ENCODE results near the gene MITF. TPM values are rescaled to one million over a fixed set of nuclear protein-coding genes. Genes with fewer than 3 reads are reported as not detected.

Gene MITF
- total and polyA plus RNA-seq, 8 donors: 3.5 to 61.3 (median 15.5) TPM

GRCh38 chr3:69747511-69748258 is 8.4 kb downstream of the MITF start:
- 52 to 74% (median 63%) methylated on average over 2 of the region's 2 CpGs for WGBS, 5 donors
- intact Hi-C loops (cut with DNase I; ENCODE audit: low total_unique reads): no loop called here
- DNase-seq: no peak
- Histone ChIP-seq H3K36me3 (no peaks in the 10 kb centered on the region), H3K27me3 (no peaks in the 10 kb centered on the region), H3K27ac (peak overlapping the region in 3 of 5 donors; percentile 52 to 67 (median 65)), H3K4me3 (no peak overlapping the region), H3K4me1 (peaks cover 10 to 85% (median 54%) of the 10 kb centered on the region in 4 donors), H3K9me3 (peaks cover 0 to 2% (median 0%) of the 10 kb centered on the region in 4 donors)
- TF ChIP-seq POLR2AphosphoS5 (IDR thresholded peaks at IDR 0.05) (no peak), CTCF (IDR thresholded peaks at IDR 0.05) (no peak), POLR2A (IDR thresholded peaks at IDR 0.05) (no peak), EP300 (IDR thresholded peaks at IDR 0.05) (no peak)

GRCh38 chr3:69748503-69748902 is 9.2 kb downstream of the MITF start:
- no peak for DNase-seq
- Histone ChIP-seq H3K27me3 (no peaks in the 10 kb centered on the region), H3K36me3 (peaks cover 0 to 5% (median 0%) of the 10 kb centered on the region in 4 donors), H3K4me1 (peaks cover 10 to 84% (median 53%) of the 10 kb centered on the region in 4 donors), H3K9me3 (peaks cover 0 to 10% (median 3%) of the 10 kb centered on the region in 4 donors), H3K27ac (peak overlapping the region in 3 of 5 donors; percentile 52 to 67 (median 65)), H3K4me3 (no peak overlapping the region)
- TF ChIP-seq POLR2A (IDR thresholded peaks at IDR 0.05) (no peak), CTCF (IDR thresholded peaks at IDR 0.05) (no peak), EP300 (IDR thresholded peaks at IDR 0.05) (no peak), POLR2AphosphoS5 (IDR thresholded peaks at IDR 0.05) (no peak)
- intact Hi-C loops (cut with DNase I; ENCODE audit: low total_unique reads): no loop called here
- 68 to 86% (median 78%) methylated on average over 2 of the region's 2 CpGs for WGBS, 5 donors

- Histone ChIP-seq H3K9me3 (peaks cover 0 to 10% (median 3%) of the 10 kb centered on the region in 4 donors), H3K27me3 (no peaks in the 10 kb centered on the region), H3K4me1 (peaks cover 10 to 74% (median 50%) of the 10 kb centered on the region in 4 donors), H3K4me3 (no peak overlapping the region), H3K36me3 (peaks cover 0 to 5% (median 0%) of the 10 kb centered on the region in 4 donors), H3K27ac (peak overlapping the region in 1 of 5 donors; percentile 30)
- DNase-seq: no peak
- 56 to 79% (median 70%) methylated on average over 3 of the region's 3 CpGs for WGBS, 5 donors
- intact Hi-C loops (cut with DNase I; ENCODE audit: low total_unique reads): no loop called here
- TF ChIP-seq POLR2A (IDR thresholded peaks at IDR 0.05): no peak
- TF ChIP-seq EP300 (IDR thresholded peaks at IDR 0.05): no peak
- TF ChIP-seq POLR2AphosphoS5 (IDR thresholded peaks at IDR 0.05): no peak
- no peak for TF ChIP-seq CTCF (IDR thresholded peaks at IDR 0.05)
Observed at GRCh38 chr3:69749461-69749860, 10.2 kb downstream of the MITF start.

- H3K27me3 ChIP-seq: no peaks in the 10 kb centered on the region
- peak overlapping the region in 2 of 5 donors; percentile 43 to 59 for H3K27ac ChIP-seq
- H3K4me1 ChIP-seq: peaks cover 4 to 64% (median 43%) of the 10 kb centered on the region in 4 donors
- peaks cover 0 to 10% (median 3%) of the 10 kb centered on the region in 4 donors for H3K9me3 ChIP-seq
- peaks cover 0 to 5% (median 0%) of the 10 kb centered on the region in 4 donors for H3K36me3 ChIP-seq
- intact Hi-C loops (cut with DNase I; ENCODE audit: low total_unique reads): no loop called here
- no peak overlapping the region for H3K4me3 ChIP-seq
- WGBS, 5 donors: 88 to 94% (median 92%) methylated on average over 2 of the region's 2 CpGs
- DNase-seq: no peak
- TF ChIP-seq CTCF (IDR thresholded peaks at IDR 0.05) (no peak), POLR2AphosphoS5 (IDR thresholded peaks at IDR 0.05) (no peak), POLR2A (IDR thresholded peaks at IDR 0.05) (no peak), EP300 (IDR thresholded peaks at IDR 0.05) (no peak)
Observed at GRCh38 chr3:69750549-69750948, 11.3 kb downstream of the MITF start.

Measured in stomach (tissue), 9 donors.